ENCODE data around the gene VPS72. TPM values are rescaled to one million over a fixed set of nuclear protein-coding genes. Genes with fewer than 3 reads are reported as not detected.
A peak's percentile ranks its signal among the peaks of the same experiment; 100 is the strongest.

The VPS72 gene
- total RNA-seq, 1 donor from 2014 or later, result 134 TPM

GRCh38 chr1:151134396-151134795, 55.6 kb downstream of the VPS72 start:
- peak overlapping the region; percentile 49 for H3K4me3 Mint-ChIP-seq
- no peak overlapping the region for H3K27ac Mint-ChIP-seq (ENCODE audit: unreplicated experiment)
- H3K9me3 Mint-ChIP-seq, result no peaks in the 10 kb centered on the region
- H3K27me3 Mint-ChIP-seq (ENCODE audit: low read depth), result peaks cover 33% of the 10 kb centered on the region
- peaks cover 15% of the 10 kb centered on the region for H3K4me1 Mint-ChIP-seq
- DNase-seq (ENCODE audit: low read depth, low spot score), result no peak
- TF ChIP-seq CTCF (conservative IDR thresholded peaks at IDR 0.05), result no peak
- H3K36me3 Mint-ChIP-seq (ENCODE audit: low read depth), result peaks cover 14% of the 10 kb centered on the region

- Mint-ChIP-seq H3K4me3 (no peak overlapping the region), H3K27me3 (ENCODE audit: low read depth) (peaks cover 33% of the 10 kb centered on the region), H3K4me1 (peaks cover 23% of the 10 kb centered on the region), H3K9me3 (no peaks in the 10 kb centered on the region), H3K27ac (ENCODE audit: unreplicated experiment) (no peak overlapping the region), H3K36me3 (ENCODE audit: low read depth) (peaks cover 14% of the 10 kb centered on the region)
- no peak for TF ChIP-seq CTCF (conservative IDR thresholded peaks at IDR 0.05)
- no peak for DNase-seq (ENCODE audit: low read depth, low spot score)
Measured at GRCh38 chr1:151133018-151133806, 56.8 kb downstream of the VPS72 start.

- TF ChIP-seq CTCF (conservative IDR thresholded peaks at IDR 0.05), result no peak
- Mint-ChIP-seq H3K27ac (ENCODE audit: unreplicated experiment) (no peak overlapping the region), H3K27me3 (ENCODE audit: low read depth) (peaks cover 33% of the 10 kb centered on the region), H3K9me3 (no peaks in the 10 kb centered on the region), H3K36me3 (ENCODE audit: low read depth) (peaks cover 14% of the 10 kb centered on the region), H3K4me1 (peaks cover 23% of the 10 kb centered on the region), H3K4me3 (no peak overlapping the region)
- DNase-seq (ENCODE audit: low read depth, low spot score), result no peak
Measured at GRCh38 chr1:151132335-151133017, 57.5 kb downstream of the VPS72 start.

GRCh38 chr1:151131701-151132334, 58.2 kb downstream of the VPS72 start:
- H3K27ac Mint-ChIP-seq (ENCODE audit: unreplicated experiment), result no peak overlapping the region
- no peak for TF ChIP-seq CTCF (conservative IDR thresholded peaks at IDR 0.05)
- H3K36me3 Mint-ChIP-seq (ENCODE audit: low read depth), result peaks cover 13% of the 10 kb centered on the region

GRCh38 chr1:151130987-151131586, 58.9 kb downstream of the VPS72 start:
- peak; percentile 55 for DNase-seq (ENCODE audit: low read depth, low spot score)
- no peak for TF ChIP-seq CTCF (conservative IDR thresholded peaks at IDR 0.05)
- no peak overlapping the region for H3K27ac Mint-ChIP-seq (ENCODE audit: unreplicated experiment)
- peak overlapping the region; percentile 81 for H3K4me3 Mint-ChIP-seq
- H3K4me1 Mint-ChIP-seq, result peaks cover 23% of the 10 kb centered on the region
- peaks cover 8% of the 10 kb centered on the region for H3K36me3 Mint-ChIP-seq (ENCODE audit: low read depth)
- peaks cover 33% of the 10 kb centered on the region for H3K27me3 Mint-ChIP-seq (ENCODE audit: low read depth)
- no peaks in the 10 kb centered on the region for H3K9me3 Mint-ChIP-seq

More at GRCh38 chr1:151131701-151132334, 58.2 kb downstream of the VPS72 start:
- peak overlapping the region; percentile 81 for H3K4me3 Mint-ChIP-seq
- peak; percentile 30 for DNase-seq (ENCODE audit: low read depth, low spot score)
- no peaks in the 10 kb centered on the region for H3K9me3 Mint-ChIP-seq
- peaks cover 23% of the 10 kb centered on the region for H3K4me1 Mint-ChIP-seq
- H3K27me3 Mint-ChIP-seq (ENCODE audit: low read depth), result peaks cover 33% of the 10 kb centered on the region
